Liver (tissue), 9 donors: Measurements from ENCODE around the gene CEACAM1. TPM values are rescaled to one million over a fixed set of nuclear protein-coding genes. Genes with fewer than 3 reads are reported as not detected.

Experiments used
- DNase-seq: peaks from one replicate; pipeline ENCODE4 v3.0.0-alpha.2; 2017; ENCODE audit warnings: low spot score
- H3K27ac ChIP-seq, 2 donors: one replicate each; pipeline ENCODE4 v1.7.0; 2013; ENCODE audit warnings: inconsistent platforms in 2 of 2, low read length in 2 of 2, control low read depth in 1 of 2, low read depth in 1 of 2, mild to moderate bottlenecking in 1 of 2
- H3K27me3 ChIP-seq, 4 donors: one replicate each; pipeline versions ENCODE4 v1.6.1 to v1.7.0; 2013; ENCODE audit warnings: low read length in 3 of 4, inconsistent platforms in 1 of 4, mild to moderate bottlenecking in 1 of 4, moderate library complexity in 1 of 4; ENCODE audit not compliant: control insufficient read depth in 4 of 4, insufficient read depth in 4 of 4
- H3K36me3 ChIP-seq, 4 donors: one replicate each; pipeline versions ENCODE4 v1.6.1 to v1.7.0; 2013; ENCODE audit warnings: low read length in 3 of 4, mild to moderate bottlenecking in 3 of 4, low read depth in 1 of 4, moderate library complexity in 1 of 4; ENCODE audit not compliant: control insufficient read depth in 4 of 4, insufficient read depth in 3 of 4
- H3K4me1 ChIP-seq, 4 donors: one replicate each; pipeline versions ENCODE4 v1.6.1 to v1.7.0; 2013; ENCODE audit warnings: low read length in 3 of 4, mild to moderate bottlenecking in 3 of 4, moderate library complexity in 1 of 4; ENCODE audit not compliant: control insufficient read depth in 4 of 4, insufficient read depth in 4 of 4
- H3K4me3 ChIP-seq, 3 donors: one replicate each; pipeline versions ENCODE4 v1.6.1 to v1.7.0; 2013; ENCODE audit warnings: low read length in 3 of 3, control low read depth in 1 of 3, low read depth in 1 of 3, mild to moderate bottlenecking in 1 of 3
- H3K9ac ChIP-seq, 2 donors: one replicate each; pipeline ENCODE4 v1.7.0; 2013; ENCODE audit warnings: low read length in 2 of 2, mild to moderate bottlenecking in 2 of 2, moderate library complexity in 2 of 2, control low read depth in 1 of 2, low read depth in 1 of 2
- H3K9me3 ChIP-seq, 4 donors: one replicate each; pipeline versions ENCODE4 v1.6.1 to v1.7.0; 2013; ENCODE audit warnings: low read length in 3 of 4; ENCODE audit not compliant: control insufficient read depth in 4 of 4
- ATF3 ChIP-seq: IDR thresholded peaks from 2 replicates; pipeline ENCODE4 v1.6.1; 2016; ENCODE audit warnings: antibody characterized with exemption
- CTCF ChIP-seq: fragments of 150-350 bp; IDR thresholded peaks from 2 replicates; pipeline ENCODE4 v1.5.1; 2017; ENCODE audit warnings: improper control_type of control experiment, low read depth, low read length; ENCODE audit not compliant: missing input control
- EGR1 ChIP-seq, 2 donors: IDR thresholded peaks; 2 replicates each; pipeline ENCODE4 v1.6.1; 2016 to 2018; ENCODE audit warnings: antibody characterized with exemption in 2 of 2, low read depth in 2 of 2
- FOXA1 ChIP-seq: IDR thresholded peaks from 2 replicates; pipeline ENCODE4 v1.6.1; 2016; ENCODE audit warnings: antibody characterized with exemption
- FOXA2 ChIP-seq: IDR thresholded peaks from 2 replicates; pipeline ENCODE4 v1.6.1; 2016; ENCODE audit warnings: antibody characterized with exemption
- GABPA ChIP-seq, 2 donors: IDR thresholded peaks in 1 of 2; conservative IDR thresholded peaks in 1 of 2; 2 replicates each; pipeline ENCODE4 v1.6.1; 2016; ENCODE audit warnings: antibody characterized with exemption in 2 of 2, mild to moderate bottlenecking in 1 of 2, moderate library complexity in 1 of 2
- HNF4A ChIP-seq, 2 donors: conservative IDR thresholded peaks; 2 replicates each; pipeline ENCODE4 v1.6.1; 2016; ENCODE audit warnings: antibody characterized with exemption in 2 of 2, mild to moderate bottlenecking in 2 of 2
- HNF4G ChIP-seq: IDR thresholded peaks from 2 replicates; pipeline ENCODE4 v1.6.1; 2016; ENCODE audit warnings: antibody characterized with exemption
- JUND ChIP-seq, 2 donors: IDR thresholded peaks; 2 replicates each; pipeline ENCODE4 v1.6.1; 2016; ENCODE audit warnings: antibody characterized with exemption in 2 of 2
- MAX ChIP-seq: IDR thresholded peaks from 2 replicates; pipeline ENCODE4 v1.6.1; 2016; ENCODE audit warnings: antibody characterized with exemption
- RAD21 ChIP-seq, 2 donors: IDR thresholded peaks; 2 replicates each; pipeline ENCODE4 v1.6.1; 2016; ENCODE audit warnings: antibody characterized with exemption in 2 of 2, mild to moderate bottlenecking in 2 of 2
- REST ChIP-seq: IDR thresholded peaks from 2 replicates; pipeline ENCODE4 v1.6.1; 2016; ENCODE audit warnings: antibody characterized with exemption, mild to moderate bottlenecking
- RXRA ChIP-seq, 2 donors: IDR thresholded peaks; 2 replicates each; pipeline ENCODE4 v1.6.1; 2017 to 2018; ENCODE audit warnings: antibody characterized with exemption in 2 of 2, mild to moderate bottlenecking in 1 of 2
- SP1 ChIP-seq: IDR thresholded peaks from 2 replicates; pipeline ENCODE4 v1.6.1; 2018; ENCODE audit warnings: antibody characterized with exemption, mild to moderate bottlenecking
- TAF1 ChIP-seq: conservative IDR thresholded peaks from 2 replicates; pipeline ENCODE4 v1.6.1; 2016; ENCODE audit warnings: antibody characterized with exemption, mild to moderate bottlenecking
- YY1 ChIP-seq: IDR thresholded peaks from 2 replicates; pipeline ENCODE4 v1.6.1; 2016; ENCODE audit warnings: antibody characterized with exemption, mild to moderate bottlenecking
- ZBTB33 ChIP-seq: IDR thresholded peaks from 2 replicates; pipeline ENCODE4 v1.6.1; 2016; ENCODE audit warnings: antibody characterized with exemption
- WGBS: extraction: QIAGEN DNeasy Blood & Tissue Kit; methylation state at CpG from one replicate; pipeline ENCODE4 v1.1.7; 2013; 5-methylcytosine and 5-hydroxymethylcytosine counted together
- polyA plus RNA-seq, 2 donors: library from polyadenylated mRNA; stranded (reverse) in 1 of 2; unstranded in 1 of 2; fragments of 200-250 nt in 1 of 2; fragments of >200 nt in 1 of 2; fragmentation: Nextera tagmentation in 1 of 2; extraction: Ambion mirVana in 1 of 2; gene quantifications; one replicate each; pipeline versions ENCODE4 v1.2.1 to v1.2.3, GENCODE V29; 2013 to 2015
- total RNA-seq, 2 donors: library from RNA; depleted of rRNA; stranded (reverse); fragments of >200 nt; gene quantifications; one replicate each; pipeline ENCODE4 v1.2.3, GENCODE V29; 2014
- donor health status: healthy.
- donor health status: healthy.
- donor health status: healthy.
- donor health status: healthy.
- donor health status: healthy.

Gene CEACAM1
- total and polyA plus RNA-seq, 4 donors: 8.3 to 36.7 (median 26.8) TPM

- Histone ChIP-seq H3K27me3 (no peaks in the 10 kb centered on the region), H3K9ac (no peak overlapping the region), H3K9me3 (no peaks in the 10 kb centered on the region), H3K4me1 (peaks cover 4 to 14% (median 8%) of the 10 kb centered on the region in 4 donors), H3K27ac (no peak overlapping the region), H3K4me3 (no peak overlapping the region), H3K36me3 (no peaks in the 10 kb centered on the region)
- TF ChIP-seq SP1 (no peak), HNF4A (conservative IDR thresholded peaks at IDR 0.05) (no peak), RXRA (IDR thresholded peaks at IDR 0.05) (no peak), RAD21 (IDR thresholded peaks at IDR 0.05) (no peak), YY1 (no peak), REST (no peak), CTCF (no peak), MAX (no peak), TAF1 (no peak), FOXA2 (no peak), EGR1 (IDR thresholded peaks at IDR 0.05; ENCODE audit: low read depth in 2 of 2) (no peak), JUND (IDR thresholded peaks at IDR 0.05) (no peak), GABPA (IDR thresholded peaks at IDR 0.05 in 1 of 2, conservative IDR thresholded peaks at IDR 0.05 in 1 of 2) (no peak), FOXA1 (no peak)
- no peak for DNase-seq
- WGBS: 95% methylated on average over 2 of the region's 2 CpGs
Observed at GRCh38 chr19:42478765-42479311, 49.4 kb downstream of the CEACAM1 start.

GRCh38 chr19:42477933-42478332, 50.3 kb downstream of the CEACAM1 start:
- Histone ChIP-seq H3K4me1 (peaks cover 4 to 14% (median 8%) of the 10 kb centered on the region in 4 donors), H3K4me3 (no peak overlapping the region), H3K27me3 (no peaks in the 10 kb centered on the region), H3K9me3 (no peaks in the 10 kb centered on the region), H3K9ac (no peak overlapping the region), H3K27ac (no peak overlapping the region), H3K36me3 (no peaks in the 10 kb centered on the region)
- WGBS: 85% methylated on average over 2 of the region's 2 CpGs
- no peak for DNase-seq
- no peak for TF ChIP-seq MAX
- no peak for TF ChIP-seq FOXA1
- TF ChIP-seq EGR1 (IDR thresholded peaks at IDR 0.05; ENCODE audit: low read depth in 2 of 2): no peak
- no peak for TF ChIP-seq HNF4G
- no peak for TF ChIP-seq FOXA2
- no peak for TF ChIP-seq JUND (IDR thresholded peaks at IDR 0.05)
- no peak for TF ChIP-seq GABPA (IDR thresholded peaks at IDR 0.05 in 1 of 2, conservative IDR thresholded peaks at IDR 0.05 in 1 of 2)
- TF ChIP-seq ATF3: no peak
- no peak for TF ChIP-seq SP1
- no peak for TF ChIP-seq CTCF
- no peak for TF ChIP-seq REST
- TF ChIP-seq HNF4A (conservative IDR thresholded peaks at IDR 0.05): no peak
- TF ChIP-seq ZBTB33: no peak
